Nephron progenitor cell (in vitro differentiated cells): ENCODE data around the gene METAP1D.

Experiments used
- DNase-seq: peaks from one replicate; pipeline ENCODE4 v3.0.0; 2021
- H3K27ac Mint-ChIP-seq: 2 replicates; pipeline ENCODE4 v1.8.0; 2021; ENCODE audit warnings: mild to moderate bottlenecking, moderate library complexity, mixed read lengths
- H3K27me3 Mint-ChIP-seq: 2 replicates; pipeline ENCODE4 v1.8.0; 2021; ENCODE audit warnings: mild to moderate bottlenecking, low read depth, mixed read lengths; ENCODE audit not compliant: poor library complexity
- H3K36me3 Mint-ChIP-seq: 2 replicates; pipeline ENCODE4 v1.8.0; 2021; ENCODE audit warnings: low read depth, mixed read lengths
- H3K4me1 Mint-ChIP-seq: 2 replicates; pipeline ENCODE4 v1.8.0; 2021; ENCODE audit warnings: mixed read lengths
- H3K4me3 Mint-ChIP-seq: 2 replicates; pipeline ENCODE4 v1.8.0; 2021; ENCODE audit warnings: mild to moderate bottlenecking, moderate library complexity, mixed read lengths
- H3K9me3 Mint-ChIP-seq: 2 replicates; pipeline ENCODE4 v1.8.0; 2021; ENCODE audit warnings: mild to moderate bottlenecking, moderate library complexity, mixed read lengths
- TF ChIP-seq, protein P1 (sequence below): fragments of 200-600 bp; sonication (generic); IDR thresholded peaks from 2 replicates; pipeline ENCODE4 v1.5.0; 2021; ENCODE audit warnings: antibody characterized with exemption

Gene METAP1D

DNA sequence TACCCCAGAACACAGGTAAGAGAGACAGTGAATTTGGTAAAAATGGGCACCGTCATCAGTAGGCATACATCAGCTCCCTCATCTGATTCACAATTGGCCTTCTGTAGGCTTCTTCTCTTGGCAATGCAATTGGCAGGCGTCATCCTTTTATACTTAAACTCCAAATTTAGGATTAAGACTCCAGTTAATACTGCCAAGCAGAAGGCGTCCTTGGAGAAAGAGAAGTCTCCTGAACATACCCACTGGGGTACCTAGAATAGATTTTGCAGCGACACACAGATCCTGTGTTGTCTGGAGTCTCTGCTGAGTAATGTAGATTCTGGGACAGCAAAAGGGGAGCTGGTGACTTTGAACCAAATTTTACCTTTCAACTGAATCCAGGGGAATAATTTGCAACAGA lies 592 bp upstream of the METAP1D start:
- Mint-ChIP-seq H3K27ac (no peak overlapping the region), H3K9me3 (no peaks in the 10 kb centered on the region), H3K27me3 (peaks cover 40% of the 10 kb centered on the region), H3K4me3 (peak overlapping the region; percentile 98), H3K36me3 (no peaks in the 10 kb centered on the region), H3K4me1 (peaks cover 25% of the 10 kb centered on the region)
- TF ChIP-seq, protein P1, sequence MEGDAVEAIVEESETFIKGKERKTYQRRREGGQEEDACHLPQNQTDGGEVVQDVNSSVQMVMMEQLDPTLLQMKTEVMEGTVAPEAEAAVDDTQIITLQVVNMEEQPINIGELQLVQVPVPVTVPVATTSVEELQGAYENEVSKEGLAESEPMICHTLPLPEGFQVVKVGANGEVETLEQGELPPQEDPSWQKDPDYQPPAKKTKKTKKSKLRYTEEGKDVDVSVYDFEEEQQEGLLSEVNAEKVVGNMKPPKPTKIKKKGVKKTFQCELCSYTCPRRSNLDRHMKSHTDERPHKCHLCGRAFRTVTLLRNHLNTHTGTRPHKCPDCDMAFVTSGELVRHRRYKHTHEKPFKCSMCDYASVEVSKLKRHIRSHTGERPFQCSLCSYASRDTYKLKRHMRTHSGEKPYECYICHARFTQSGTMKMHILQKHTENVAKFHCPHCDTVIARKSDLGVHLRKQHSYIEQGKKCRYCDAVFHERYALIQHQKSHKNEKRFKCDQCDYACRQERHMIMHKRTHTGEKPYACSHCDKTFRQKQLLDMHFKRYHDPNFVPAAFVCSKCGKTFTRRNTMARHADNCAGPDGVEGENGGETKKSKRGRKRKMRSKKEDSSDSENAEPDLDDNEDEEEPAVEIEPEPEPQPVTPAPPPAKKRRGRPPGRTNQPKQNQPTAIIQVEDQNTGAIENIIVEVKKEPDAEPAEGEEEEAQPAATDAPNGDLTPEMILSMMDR: no peak
- DNase-seq: no peak

DNA sequence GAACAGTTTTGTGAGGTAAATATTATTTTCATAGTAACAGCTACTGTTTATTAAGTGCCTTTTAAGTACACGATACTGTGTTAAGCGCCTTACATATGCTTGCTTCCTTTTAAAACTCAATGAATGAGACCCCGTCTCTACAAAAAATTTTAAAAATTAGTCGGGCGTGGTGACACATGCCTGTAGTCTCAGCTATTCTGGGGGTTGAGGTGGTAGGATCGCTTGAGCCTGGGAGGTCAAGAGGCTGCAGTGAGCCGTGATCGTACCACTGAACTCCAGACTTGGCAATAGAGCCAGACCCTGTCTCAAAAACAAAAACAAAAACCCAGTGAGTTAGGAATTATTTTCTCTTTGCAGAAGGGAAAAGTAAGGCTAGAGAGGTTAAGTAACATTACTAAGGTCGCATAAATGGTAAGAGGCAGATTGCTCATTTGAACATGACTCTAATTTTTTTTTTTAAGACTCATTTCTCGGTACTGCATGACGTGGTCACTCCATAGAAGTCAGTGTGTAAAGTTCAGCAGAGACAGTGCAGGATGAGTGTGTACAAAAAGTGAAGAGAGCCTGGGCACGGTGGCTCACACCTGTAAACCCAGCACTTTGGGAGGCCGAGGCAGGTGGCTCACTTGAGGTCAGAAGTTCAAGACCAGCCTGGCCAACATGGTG lies 1.1 kb downstream of the METAP1D start:
- no peak overlapping the region for H3K27ac Mint-ChIP-seq
- peak overlapping the region; percentile 98 for H3K4me3 Mint-ChIP-seq
- TF ChIP-seq, protein P1: no peak
- H3K27me3 Mint-ChIP-seq: peaks cover 30% of the 10 kb centered on the region
- no peaks in the 10 kb centered on the region for H3K36me3 Mint-ChIP-seq
- DNase-seq: no peak
- H3K9me3 Mint-ChIP-seq: no peaks in the 10 kb centered on the region
- H3K4me1 Mint-ChIP-seq: peaks cover 25% of the 10 kb centered on the region

DNA sequence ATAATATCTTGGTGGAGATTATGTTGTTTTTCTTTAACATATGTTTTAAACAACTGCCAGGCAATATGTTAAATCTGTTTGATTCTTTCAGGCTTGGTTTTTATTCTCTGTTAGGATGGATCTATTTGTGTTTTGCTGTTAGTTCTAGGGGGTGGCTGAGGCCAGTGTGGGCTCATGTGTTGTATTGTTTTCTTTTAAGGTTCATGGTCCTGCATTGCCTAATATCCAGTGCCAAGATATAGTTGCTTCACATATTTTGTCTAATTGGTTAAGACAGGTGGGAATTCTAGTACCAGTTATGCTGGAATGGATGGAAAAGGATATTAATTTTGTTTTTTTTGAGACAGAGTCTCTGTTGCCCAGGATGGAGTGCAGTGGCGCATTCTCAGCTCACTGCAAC lies 7.6 kb downstream of the METAP1D start:
- Mint-ChIP-seq H3K4me3 (no peak overlapping the region), H3K36me3 (peaks cover 27% of the 10 kb centered on the region), H3K27ac (no peak overlapping the region), H3K4me1 (peaks cover 5% of the 10 kb centered on the region), H3K9me3 (peaks cover 9% of the 10 kb centered on the region), H3K27me3 (peaks cover 3% of the 10 kb centered on the region)
- no peak for DNase-seq
- TF ChIP-seq, protein P1: no peak

DNA sequence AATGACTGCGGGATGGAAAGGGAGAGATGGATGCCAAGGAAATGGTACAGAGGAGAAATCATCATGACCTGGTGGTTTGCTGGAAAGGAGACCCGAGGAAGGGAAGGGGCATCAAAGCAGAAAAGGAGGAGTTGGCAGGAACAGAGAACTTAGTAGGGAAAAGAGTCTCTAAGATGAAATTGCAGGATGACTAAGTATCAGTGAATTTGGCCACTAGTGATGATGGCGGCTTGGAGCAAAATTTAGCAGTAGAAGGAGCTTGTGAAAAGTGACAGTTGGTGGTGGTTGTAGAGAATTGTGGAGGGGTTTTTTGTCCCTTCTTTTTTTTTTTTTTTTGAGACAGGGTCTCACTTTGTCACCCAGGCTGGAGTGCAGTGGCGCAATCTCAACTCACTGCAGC lies 10.1 kb downstream of the METAP1D start:
- H3K4me3 Mint-ChIP-seq: no peak overlapping the region
- peaks cover 9% of the 10 kb centered on the region for H3K9me3 Mint-ChIP-seq
- H3K27ac Mint-ChIP-seq: no peak overlapping the region
- DNase-seq: no peak
- peaks cover 18% of the 10 kb centered on the region for H3K4me1 Mint-ChIP-seq
- TF ChIP-seq, protein P1: no peak
- peaks cover 3% of the 10 kb centered on the region for H3K27me3 Mint-ChIP-seq
- H3K36me3 Mint-ChIP-seq: peaks cover 27% of the 10 kb centered on the region

DNA sequence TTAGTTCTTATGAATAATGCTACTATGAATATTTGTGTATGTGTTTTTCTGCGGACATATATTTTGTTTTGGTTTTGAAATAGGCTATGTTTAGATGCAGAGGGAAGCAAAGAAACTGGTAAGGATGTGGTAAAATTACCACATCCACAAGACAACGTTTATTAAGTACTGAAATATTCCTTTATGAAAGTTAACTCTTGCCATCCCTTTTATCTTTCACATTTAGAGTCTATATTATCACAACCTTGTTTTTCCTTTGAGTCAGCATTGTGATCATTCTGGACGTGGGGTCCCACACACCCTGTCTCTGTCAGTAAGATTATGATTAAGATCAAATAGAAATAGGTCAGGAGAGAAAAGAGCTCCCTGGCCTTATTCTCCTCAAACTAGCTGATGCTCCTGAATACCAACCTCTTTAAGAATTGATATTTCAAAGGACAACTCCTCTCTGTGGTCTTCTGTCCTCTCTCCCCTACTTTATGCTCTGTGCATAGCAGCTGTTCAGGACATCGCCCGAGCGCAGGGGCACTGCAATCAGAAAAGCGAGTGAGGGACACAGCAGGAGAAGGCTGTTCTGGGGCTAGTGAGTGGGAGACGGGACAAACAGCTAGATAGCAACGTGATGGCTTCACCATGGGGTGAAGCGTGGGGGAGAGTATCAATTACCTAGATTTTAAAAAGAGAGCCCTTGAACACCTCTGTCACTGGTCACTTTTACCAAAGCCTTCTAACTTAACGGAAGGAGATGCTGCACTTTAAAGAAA lies 12.2 kb downstream of the METAP1D start:
- no peak for DNase-seq
- Mint-ChIP-seq H3K27me3 (no peaks in the 10 kb centered on the region), H3K9me3 (peaks cover 8% of the 10 kb centered on the region), H3K4me3 (no peak overlapping the region), H3K27ac (no peak overlapping the region), H3K4me1 (peaks cover 18% of the 10 kb centered on the region), H3K36me3 (peaks cover 25% of the 10 kb centered on the region)
- TF ChIP-seq, protein P1: no peak
